AG20443 (cell line): ENCODE measurements around the gene TAF11.
"Not testable (repeated sequence)": the region's sequence is repeated elsewhere in the genome, so short reads cannot be mapped to it uniquely, and the experiment has no call there.

Experiments
- DNase-seq: peaks from one replicate; pipeline ENCODE4 v3.0.0; 2012; ENCODE audit warnings: low spot score, mixed read lengths

TAF11 gene

GRCh38 chr6:34887753-34888513 lies at the start of gene TAF11:
Gene TAF11 (minus strand): TSS chr6:34888042. CDS start chr6:34887957, 85 bp downstream.
- peak; percentile 95 for DNase-seq

GRCh38 chr6:34934516-34934915 lies 46.7 kb upstream of the TAF11 start:
- DNase-seq = no peak

- not testable (repeated sequence) for DNase-seq
These were observed 44.4 kb upstream of the TAF11 start for GRCh38 chr6:34932202-34932601.

- DNase-seq = no peak
These were observed 42.4 kb upstream of the TAF11 start for GRCh38 chr6:34930221-34930620.

GRCh38 chr6:34929241-34929978 lies 41.6 kb upstream of the TAF11 start:
- no peak for DNase-seq

- DNase-seq = no peak
These were observed 40.9 kb upstream of the TAF11 start for GRCh38 chr6:34928695-34929094.

GRCh38 chr6:34928220-34928619 lies 40.4 kb upstream of the TAF11 start:
- DNase-seq = no peak

- DNase-seq = peak; percentile 57
These were observed 38.8 kb upstream of the TAF11 start for GRCh38 chr6:34926655-34927054.

GRCh38 chr6:34924831-34925625 lies 37.2 kb upstream of the TAF11 start:
- DNase-seq = no peak

GRCh38 chr6:34922177-34922663 lies 34.4 kb upstream of the TAF11 start:
- peak; percentile 51 for DNase-seq

GRCh38 chr6:34920097-34920496 lies 32.3 kb upstream of the TAF11 start:
- DNase-seq = no peak

- peak; percentile 19 for DNase-seq
These were observed 31.8 kb upstream of the TAF11 start for GRCh38 chr6:34919651-34920050.

GRCh38 chr6:34917626-34918285 lies 29.9 kb upstream of the TAF11 start:
- no peak for DNase-seq

GRCh38 chr6:34916348-34916967 lies 28.6 kb upstream of the TAF11 start:
- no peak for DNase-seq

- DNase-seq = no peak
These were observed 26.5 kb upstream of the TAF11 start for GRCh38 chr6:34914358-34914757.

GRCh38 chr6:34912715-34913464 lies 25.0 kb upstream of the TAF11 start:
- peak; percentile 77 for DNase-seq

- DNase-seq = no peak
These were observed 24.0 kb upstream of the TAF11 start for GRCh38 chr6:34911822-34912221.

- DNase-seq = no peak
These were observed 21.6 kb upstream of the TAF11 start for GRCh38 chr6:34909320-34909883.

- no peak for DNase-seq
These were observed 20.4 kb upstream of the TAF11 start for GRCh38 chr6:34908194-34908593.

- DNase-seq = no peak
These were observed 19.0 kb upstream of the TAF11 start for GRCh38 chr6:34906826-34907225.
